Heart left ventricle (tissue), 16 donors: ENCODE data around the gene RPS2. TPM values are rescaled to one million over a fixed set of nuclear protein-coding genes. Genes with fewer than 3 reads are reported as not detected.
"Not testable (repeated sequence)": the region's sequence is repeated elsewhere in the genome, so short reads cannot be mapped to it uniquely, and the experiment has no call there.

ENCODE experiments used
- ATAC-seq, 4 donors: fragments of 200-7000 bp; cut with Tn5 transposase; one replicate each; pipeline ENCODE4 v1.9.1; 2020 to 2022; ENCODE audit warnings: moderate library complexity in 4 of 4, mild to moderate bottlenecking in 3 of 4, moderate number of reproducible peaks in 1 of 4
- DNase-seq, 5 donors: peaks; one replicate each; pipeline ENCODE4 v3.0.0-alpha.2; 2020
- H3K27ac ChIP-seq, 12 donors: fragments of 200-600 bp; sonication (generic) in 4 of 12; one replicate each; pipeline versions ENCODE4 v1.5.0 to v1.8.0; 2016 to 2022; ENCODE audit warnings: mild to moderate bottlenecking in 2 of 12
- H3K27me3 ChIP-seq, 9 donors: fragments of 200-600 bp; sonication (generic) in 2 of 9; one replicate each; pipeline versions ENCODE4 v1.5.1 to v1.8.0; 2016 to 2022; ENCODE audit warnings: mild to moderate bottlenecking in 3 of 9
- H3K36me3 ChIP-seq, 9 donors: fragments of 200-600 bp; sonication (generic) in 2 of 9; one replicate each; pipeline versions ENCODE4 v1.5.0 to v1.8.0; 2018 to 2022; ENCODE audit warnings: mild to moderate bottlenecking in 2 of 9
- H3K4me1 ChIP-seq, 12 donors: fragments of 200-600 bp; sonication (generic) in 4 of 12; one replicate each; pipeline versions ENCODE4 v1.5.0 to v1.8.0; 2016 to 2022; ENCODE audit warnings: mild to moderate bottlenecking in 3 of 12
- H3K4me3 ChIP-seq, 12 donors: fragments of 200-600 bp; sonication (generic) in 4 of 12; one replicate each; pipeline versions ENCODE4 v1.5.0 to v1.8.0; 2017 to 2022; ENCODE audit warnings: mild to moderate bottlenecking in 9 of 12, moderate library complexity in 4 of 12
- H3K9me3 ChIP-seq, 12 donors: fragments of 200-600 bp; sonication (generic) in 4 of 12; one replicate each; pipeline versions ENCODE4 v1.5.0 to v1.8.0; 2016 to 2022; ENCODE audit warnings: mild to moderate bottlenecking in 1 of 12
- CTCF ChIP-seq, 12 donors: fragments of 200-600 bp; sonication (generic) in 4 of 12; IDR thresholded peaks; one replicate each; pipeline versions ENCODE4 v1.5.0 to v1.8.0; 2018 to 2022; ENCODE audit warnings: antibody characterized with exemption in 12 of 12, mild to moderate bottlenecking in 5 of 12
- POLR2A ChIP-seq, 2 donors: fragments of 450-650 bp; IDR thresholded peaks; one replicate each; pipeline ENCODE4 v1.6.1; 2017; ENCODE audit warnings: antibody characterized with exemption in 2 of 2, mild to moderate bottlenecking in 2 of 2, moderate library complexity in 2 of 2
- WGBS, 4 donors: extraction: QIAGEN DNeasy Blood & Tissue Kit in 2 of 4; methylation state at CpG; one replicate each; pipeline versions ENCODE4 v1.1.5 to v1.1.7; 2013 to 2018; 5-methylcytosine and 5-hydroxymethylcytosine counted together
- intact Hi-C, 10 donors: fragments of 100-400 bp; cut with DNase I; formaldehyde crosslinking; loops; one replicate each; pipeline versions ENCODE4 v1.11.1 to v1.14.2; 2022
- long read RNA-seq, 3 donors: library from polyadenylated mRNA; unstranded; transcript quantifications; one replicate each; pipeline ENCODE4 v2.0.0, GENCODE V29; 2020 to 2021
- polyA plus RNA-seq, 2 donors: library from polyadenylated mRNA; stranded (reverse); fragments of 200-250 nt; gene quantifications; one replicate each; pipeline ENCODE4 v1.2.3, GENCODE V29; 2013
- total RNA-seq, 9 donors: library from RNA; depleted of rRNA in 2 of 9; stranded (reverse); fragments of >200 nt in 2 of 9; fragmentation: NEBNext Ultra II Directional in 3 of 9; extraction: Animal tissue kit (Norgen Biotek cat#: 25700) in 3 of 9; gene quantifications; one replicate each; pipeline versions ENCODE4 v1.1.0 to v1.2.4, GENCODE V29; 2016 to 2023
- donor health status: ischemic (EF 13 %, LVEDD 7.1; RV severe dilation, severe dysfunction).
- donor health status: healthy with polysubstance abuse.
- donor health status: DM: no; HTN: yes; CAD: no.
- donor health status: DM: no; HTN: no; CAD: no.
- donor health status: ischemic (EF 25% LVEDD 6.9; RV normal size, moderate dysfunction).
- donor health status: ischemic (EF 25% LVEDD 5.7; RV mildly dilated, moderate dysfunction).
- donor health status: healthy.
- donor health status: DM: yes; HTN: yes; CAD: no.
- donor health status: ischemic (EF 35%, LVEDD 5.7; RV mildly dilated, moderate dysfunction).
- donor health status: nonischemic (EF 11% LVEDD 7.7; RV severe dilation, severe dysfunction).
- donor health status: DM: yes; HTN: yes; CAD: no.
- donor health status: PGD.
- donor health status: ischemic (EF 29% LVEDD 5.4; RV normal size, mild dysfunction).
- donor health status: nonischemic (EF 23%, LVEDD 6.1; RV moderate dilation, normal function).

RPS2 gene
- total RNA-seq (1,000 to 10,000 TPM in 4 of 9 donors, 100 to 1,000 TPM in 5; 673 to 1,554 (median 968) TPM), polyA plus RNA-seq (1,000 to 10,000 TPM; 1,419 to 2,484 TPM)
- long read RNA-seq, donor 1, transcript RPS2-201 (7 exons, 985 nt) = major isoform, 972 of 1,321 reads
- long read RNA-seq, donor 1, partial matches to known transcripts = 330 of 1,321 reads
- long read RNA-seq, donor 1, other reads (novel, unspliced or antisense) = 18 of 1,321 reads
- long read RNA-seq, donor 2, transcript RPS2-201 (7 exons, 985 nt) = major isoform, 31 of 111 reads
- long read RNA-seq, donor 2, partial matches to known transcripts = 80 of 111 reads
- long read RNA-seq, donor 2, other reads (novel, unspliced or antisense) = 0 of 111 reads
- long read RNA-seq, donor 3, transcript RPS2-201 (7 exons, 985 nt) = major isoform, 1,017 of 1,546 reads
- long read RNA-seq, donor 3, partial matches to known transcripts = 512 of 1,546 reads
- long read RNA-seq, donor 3, other reads (novel, unspliced or antisense) = 16 of 1,546 reads

- Histone ChIP-seq H3K4me1 (peaks cover 7 to 46% (median 31%) of the 10 kb centered on the region in 12 donors), H3K9me3 (no peaks in the 10 kb centered on the region), H3K27me3 (no peaks in the 10 kb centered on the region), H3K27ac (peak within 1 kb of the TSS; percentile 85 to 99 (median 97)), H3K36me3 (peaks cover 0 to 33% (median 31%) of the 10 kb centered on the region in 9 donors), H3K4me3 (peak within 1 kb of the TSS; percentile 65 to 100 (median 87))
- peak; percentile 98 to 100 (median 99) for DNase-seq
- TF ChIP-seq CTCF (IDR thresholded peaks at IDR 0.05) (peak in 5 of 12 donors; percentile 1 to 28 (median 9)), POLR2A (IDR thresholded peaks at IDR 0.05) (peak; percentile 22 to 96)
- 1% methylated on average over 41 to 97 of the region's 97 CpGs for WGBS, 4 donors
- peak; percentile 95 to 99 (median 96) for ATAC-seq
- intact Hi-C loops = no loop called here
Measured at GRCh38 chr16:1964506-1965395, at the start of gene RPS2. Gene RPS2, minus strand, starts transcription at chr16:1964826. Its CDS starts 201 bp downstream, at chr16:1964625.

GRCh38 chr16:2013527-2013926, 48.9 kb upstream of the RPS2 start:
- peaks cover 6 to 17% (median 13%) of the 10 kb centered on the region in 12 donors for H3K4me1 ChIP-seq
- H3K36me3 ChIP-seq = no peaks in the 10 kb centered on the region
- H3K27ac ChIP-seq = no peak overlapping the region
- ATAC-seq (no peak), DNase-seq (no peak)
- intact Hi-C loops = loop anchor here in 1 of 10 donors (5.0 kb wide), 1 partner anchor 139 kb away; no protein-coding TSS in a partner anchor
- TF ChIP-seq POLR2A (IDR thresholded peaks at IDR 0.05) (no peak), CTCF (IDR thresholded peaks at IDR 0.05) (no peak)
- H3K9me3 ChIP-seq = no peaks in the 10 kb centered on the region
- no peak overlapping the region for H3K4me3 ChIP-seq
- 90 to 94% (median 91%) methylated on average over 15 of the region's 15 CpGs for WGBS, 4 donors
- peaks cover 0 to 7% (median 0%) of the 10 kb centered on the region in 9 donors for H3K27me3 ChIP-seq

GRCh38 chr16:2011726-2012125, 47.1 kb upstream of the RPS2 start:
- H3K4me3 ChIP-seq, H3K27ac ChIP-seq, ATAC-seq, H3K36me3 ChIP-seq, DNase-seq, H3K27me3 ChIP-seq, H3K9me3 ChIP-seq: not testable (repeated sequence)
- 83 to 92% (median 88%) methylated on average over 9 of the region's 9 CpGs for WGBS, 4 donors
- H3K4me1 ChIP-seq = peaks cover 20 to 35% (median 29%) of the 10 kb centered on the region in 12 donors
- intact Hi-C loops = loop anchor here in 1 of 10 donors (5.0 kb wide), 1 partner anchor 141 kb away; no protein-coding TSS in a partner anchor

GRCh38 chr16:2009791-2010510, 45.3 kb upstream of the RPS2 start, which contains the start of gene ZNF598:
Gene ZNF598, minus strand, starts transcription at chr16:2009821.
- H3K36me3 ChIP-seq = no peaks in the 10 kb centered on the region
- TF ChIP-seq POLR2A (IDR thresholded peaks at IDR 0.05) (peak in 1 of 2 donors; percentile 92), CTCF (IDR thresholded peaks at IDR 0.05) (peak in 2 of 12 donors; percentile 6 to 24)
- peak within 1 kb of the TSS; percentile 69 to 100 (median 94) for H3K4me3 ChIP-seq
- DNase-seq (peak; percentile 87 to 91 (median 88)), ATAC-seq (peak; percentile 90 to 97 (median 96))
- no peaks in the 10 kb centered on the region for H3K27me3 ChIP-seq
- 1 to 6% (median 3%) methylated on average over 21 to 52 of the region's 52 CpGs for WGBS, 4 donors
- no peaks in the 10 kb centered on the region for H3K9me3 ChIP-seq
- H3K27ac ChIP-seq = peak within 1 kb of the TSS; percentile 58 to 98 (median 93)
- peaks cover 20 to 53% (median 38%) of the 10 kb centered on the region in 12 donors for H3K4me1 ChIP-seq
- intact Hi-C loops = loop anchor here in 3 of 10 donors (2.0 to 10.0 kb wide), 4 partner anchors 25 to 495 kb away; partner anchors contain the start of genes GFER (in 1 of the 3) and TRAF7 (in 1 of the 3)
